ENCODE measurements around the gene ZNF76. TPM values are rescaled to one million over a fixed set of nuclear protein-coding genes. Genes with fewer than 3 reads are reported as not detected.

The ZNF76 gene
- total RNA-seq, 1 donor from 2014 or later, result 32.8 TPM

- peaks cover 4% of the 10 kb centered on the region for H3K36me3 Mint-ChIP-seq (ENCODE audit: low read depth)
- H3K4me1 Mint-ChIP-seq (ENCODE audit: low read depth), result peaks cover 41% of the 10 kb centered on the region
Observed at GRCh38 chr6:35260591-35261570, 1.3 kb downstream of the ZNF76 start.

GRCh38 chr6:35262596-35262995, 3.1 kb downstream of the ZNF76 start:
- no peak overlapping the region for H3K27ac Mint-ChIP-seq
- H3K4me1 Mint-ChIP-seq (ENCODE audit: low read depth), result peaks cover 44% of the 10 kb centered on the region

More at GRCh38 chr6:35260591-35261570, 1.3 kb downstream of the ZNF76 start:
- Mint-ChIP-seq H3K4me3 (peak overlapping the region; percentile 86), H3K27ac (peak overlapping the region; percentile 84), H3K27me3 (ENCODE audit: insufficient read depth) (no peaks in the 10 kb centered on the region), H3K9me3 (no peaks in the 10 kb centered on the region)
- intact Hi-C loops (cut with micrococcal nuclease), result no loop called here
- no peak for DNase-seq (ENCODE audit: low spot score)

GRCh38 chr6:35264550-35265274, 5.2 kb downstream of the ZNF76 start:
- no peaks in the 10 kb centered on the region for H3K27me3 Mint-ChIP-seq (ENCODE audit: insufficient read depth)
- no peaks in the 10 kb centered on the region for H3K9me3 Mint-ChIP-seq
- no peak overlapping the region for H3K27ac Mint-ChIP-seq
- H3K36me3 Mint-ChIP-seq (ENCODE audit: low read depth), result peaks cover 10% of the 10 kb centered on the region
- DNase-seq (ENCODE audit: low spot score), result no peak
- peaks cover 51% of the 10 kb centered on the region for H3K4me1 Mint-ChIP-seq (ENCODE audit: low read depth)
- intact Hi-C loops (cut with micrococcal nuclease), result no loop called here
- H3K4me3 Mint-ChIP-seq, result no peak overlapping the region

More at GRCh38 chr6:35262596-35262995, 3.1 kb downstream of the ZNF76 start:
- Mint-ChIP-seq H3K27me3 (ENCODE audit: insufficient read depth) (no peaks in the 10 kb centered on the region), H3K4me3 (no peak overlapping the region), H3K9me3 (no peaks in the 10 kb centered on the region), H3K36me3 (ENCODE audit: low read depth) (peaks cover 6% of the 10 kb centered on the region)
- intact Hi-C loops (cut with micrococcal nuclease), result no loop called here
- DNase-seq (ENCODE audit: low spot score), result no peak

GRCh38 chr6:35265523-35265922, 6.0 kb downstream of the ZNF76 start:
- peaks cover 45% of the 10 kb centered on the region for H3K4me1 Mint-ChIP-seq (ENCODE audit: low read depth)
- H3K36me3 Mint-ChIP-seq (ENCODE audit: low read depth), result peaks cover 10% of the 10 kb centered on the region
- no peak overlapping the region for H3K4me3 Mint-ChIP-seq
- intact Hi-C loops (cut with micrococcal nuclease), result no loop called here
- H3K9me3 Mint-ChIP-seq, result no peaks in the 10 kb centered on the region
- no peak for DNase-seq (ENCODE audit: low spot score)
- no peak overlapping the region for H3K27ac Mint-ChIP-seq
- H3K27me3 Mint-ChIP-seq (ENCODE audit: insufficient read depth), result no peaks in the 10 kb centered on the region

GRCh38 chr6:35267446-35267845, 7.9 kb downstream of the ZNF76 start:
- Mint-ChIP-seq H3K4me3 (no peak overlapping the region), H3K4me1 (ENCODE audit: low read depth) (peaks cover 29% of the 10 kb centered on the region), H3K27ac (no peak overlapping the region), H3K36me3 (ENCODE audit: low read depth) (peaks cover 12% of the 10 kb centered on the region), H3K27me3 (ENCODE audit: insufficient read depth) (no peaks in the 10 kb centered on the region), H3K9me3 (no peaks in the 10 kb centered on the region)
- intact Hi-C loops (cut with micrococcal nuclease), result no loop called here
- no peak for DNase-seq (ENCODE audit: low spot score)

- Mint-ChIP-seq H3K4me1 (ENCODE audit: low read depth) (peaks cover 25% of the 10 kb centered on the region), H3K4me3 (no peak overlapping the region), H3K27ac (no peak overlapping the region), H3K9me3 (no peaks in the 10 kb centered on the region), H3K27me3 (ENCODE audit: insufficient read depth) (no peaks in the 10 kb centered on the region), H3K36me3 (ENCODE audit: low read depth) (peaks cover 11% of the 10 kb centered on the region)
- intact Hi-C loops (cut with micrococcal nuclease), result no loop called here
- no peak for DNase-seq (ENCODE audit: low spot score)
Observed at GRCh38 chr6:35267897-35268296, 8.4 kb downstream of the ZNF76 start.

GRCh38 chr6:35272005-35272404, 12.5 kb downstream of the ZNF76 start:
- intact Hi-C loops (cut with micrococcal nuclease), result no loop called here
- no peak for DNase-seq (ENCODE audit: low spot score)
- Mint-ChIP-seq H3K4me3 (no peak overlapping the region), H3K4me1 (ENCODE audit: low read depth) (peaks cover 10% of the 10 kb centered on the region), H3K9me3 (no peaks in the 10 kb centered on the region), H3K27ac (no peak overlapping the region), H3K36me3 (ENCODE audit: low read depth) (peaks cover 8% of the 10 kb centered on the region), H3K27me3 (ENCODE audit: insufficient read depth) (no peaks in the 10 kb centered on the region)

GRCh38 chr6:35273822-35274559, 14.5 kb downstream of the ZNF76 start:
- H3K27me3 Mint-ChIP-seq (ENCODE audit: insufficient read depth), result no peaks in the 10 kb centered on the region
- no peaks in the 10 kb centered on the region for H3K4me1 Mint-ChIP-seq (ENCODE audit: low read depth)
- no peak for DNase-seq (ENCODE audit: low spot score)
- no peak overlapping the region for H3K4me3 Mint-ChIP-seq
- H3K27ac Mint-ChIP-seq, result no peak overlapping the region
- intact Hi-C loops (cut with micrococcal nuclease), result no loop called here
- no peaks in the 10 kb centered on the region for H3K9me3 Mint-ChIP-seq
- peaks cover 3% of the 10 kb centered on the region for H3K36me3 Mint-ChIP-seq (ENCODE audit: low read depth)

GRCh38 chr6:35275744-35276260, 16.3 kb downstream of the ZNF76 start:
- intact Hi-C loops (cut with micrococcal nuclease), result no loop called here
- Mint-ChIP-seq H3K4me1 (ENCODE audit: low read depth) (no peaks in the 10 kb centered on the region), H3K27me3 (ENCODE audit: insufficient read depth) (no peaks in the 10 kb centered on the region), H3K9me3 (no peaks in the 10 kb centered on the region), H3K27ac (no peak overlapping the region), H3K36me3 (ENCODE audit: low read depth) (peaks cover 3% of the 10 kb centered on the region), H3K4me3 (no peak overlapping the region)
- DNase-seq (ENCODE audit: low spot score), result no peak

- no peaks in the 10 kb centered on the region for H3K4me1 Mint-ChIP-seq (ENCODE audit: low read depth)
- no peaks in the 10 kb centered on the region for H3K9me3 Mint-ChIP-seq
- peaks cover 13% of the 10 kb centered on the region for H3K36me3 Mint-ChIP-seq (ENCODE audit: low read depth)
- H3K4me3 Mint-ChIP-seq, result no peak overlapping the region
- DNase-seq (ENCODE audit: low spot score), result no peak
- no peak overlapping the region for H3K27ac Mint-ChIP-seq
- intact Hi-C loops (cut with micrococcal nuclease), result no loop called here
- no peaks in the 10 kb centered on the region for H3K27me3 Mint-ChIP-seq (ENCODE audit: insufficient read depth)
Observed at GRCh38 chr6:35278708-35279107, 19.2 kb downstream of the ZNF76 start.

- H3K4me1 Mint-ChIP-seq (ENCODE audit: low read depth), result no peaks in the 10 kb centered on the region
- intact Hi-C loops (cut with micrococcal nuclease), result no loop called here
- no peaks in the 10 kb centered on the region for H3K9me3 Mint-ChIP-seq
- H3K4me3 Mint-ChIP-seq, result no peak overlapping the region
- H3K36me3 Mint-ChIP-seq (ENCODE audit: low read depth), result peaks cover 21% of the 10 kb centered on the region
- no peak for DNase-seq (ENCODE audit: low spot score)
- H3K27ac Mint-ChIP-seq, result no peak overlapping the region
- H3K27me3 Mint-ChIP-seq (ENCODE audit: insufficient read depth), result no peaks in the 10 kb centered on the region
Observed at GRCh38 chr6:35280903-35281302, 21.4 kb downstream of the ZNF76 start.

GRCh38 chr6:35282472-35282871, 22.9 kb downstream of the ZNF76 start:
- no peak for DNase-seq (ENCODE audit: low spot score)
- no peaks in the 10 kb centered on the region for H3K9me3 Mint-ChIP-seq
- H3K36me3 Mint-ChIP-seq (ENCODE audit: low read depth), result peaks cover 26% of the 10 kb centered on the region
- intact Hi-C loops (cut with micrococcal nuclease), result no loop called here
- H3K4me1 Mint-ChIP-seq (ENCODE audit: low read depth), result no peaks in the 10 kb centered on the region
- H3K27me3 Mint-ChIP-seq (ENCODE audit: insufficient read depth), result no peaks in the 10 kb centered on the region
- no peak overlapping the region for H3K27ac Mint-ChIP-seq
- H3K4me3 Mint-ChIP-seq, result no peak overlapping the region
